IMR-90 (cell line): ENCODE results near the gene CNTN4. TPM values are rescaled to one million over a fixed set of nuclear protein-coding genes. Genes with fewer than 3 reads are reported as not detected.

ENCODE experiments used
- ATAC-seq: fragments of 200-7000 bp; cut with Tn5 transposase; 2 replicates; pipeline ENCODE4 v1.9.1; 2020; ENCODE audit warnings: low read depth, mild to moderate bottlenecking, moderate library complexity
- BruUV-seq: library from RNA; stranded (reverse); fragments of 400-500 nt; replicated peaks from 2 replicates; lab custom pipeline; 2021; lab: Mats Ljungman, UMichigan
- CTCF ChIA-PET: fragments of 300-600 bp; formaldehyde crosslinking; extraction: SDS; loops from one replicate; lab custom pipeline; 2021; ENCODE audit warnings: antibody characterized with exemption; lab: Yijun Ruan, JAX
- POLR2A ChIA-PET: fragments of 300-600 bp; sonication (Branson Sonifier 250); formaldehyde crosslinking; loops from one replicate; lab custom pipeline; 2022; ENCODE audit warnings: antibody characterized with exemption; ENCODE audit not compliant: unreplicated experiment; lab: Charles Lee
- DNase-seq: peaks from one replicate; pipeline ENCODE4 v3.0.0; 2013
- H2AFZ ChIP-seq: replicated peaks from 2 replicates; pipeline ENCODE3; 2013; ENCODE audit warnings: low read length, mild to moderate bottlenecking; ENCODE audit not compliant: poor library complexity
- H2AK5ac ChIP-seq: 2 replicates; pipeline ENCODE4 v1.6.1; 2013; ENCODE audit warnings: low read depth, low read length, inconsistent platforms
- H2AK9ac ChIP-seq: replicated peaks from 2 replicates; pipeline ENCODE3; 2013; ENCODE audit warnings: mild to moderate bottlenecking, low read depth, low read length, moderate library complexity; ENCODE audit not compliant: poor library complexity
- H2BK120ac ChIP-seq: 2 replicates; pipeline ENCODE4 v1.6.1; 2013; ENCODE audit warnings: low read depth, low read length, inconsistent platforms
- H2BK15ac ChIP-seq: 3 replicates; pipeline ENCODE4 v1.6.1; 2013; ENCODE audit warnings: low read depth, low read length, inconsistent platforms
- H2BK20ac ChIP-seq: 2 replicates; pipeline ENCODE4 v1.6.1; 2013; ENCODE audit warnings: low read depth, mild to moderate bottlenecking, inconsistent platforms, low read length, moderate library complexity
- H2BK5ac ChIP-seq: 2 replicates; pipeline ENCODE4 v1.6.1; 2013; ENCODE audit warnings: mild to moderate bottlenecking, low read depth, low read length, inconsistent platforms; ENCODE audit not compliant: poor library complexity, severe bottlenecking
- H3K14ac ChIP-seq: replicated peaks from 2 replicates; pipeline ENCODE4 v1.6.1; 2013; ENCODE audit warnings: low read depth, low read length, inconsistent platforms
- H3K18ac ChIP-seq: 2 replicates; pipeline ENCODE4 v1.6.1; 2013; ENCODE audit warnings: low read depth, low read length, control low read depth
- H3K23ac ChIP-seq: 2 replicates; pipeline ENCODE4 v1.6.1; 2013; ENCODE audit warnings: low read depth, low read length, inconsistent platforms
- H3K27ac ChIP-seq: 2 replicates; pipeline ENCODE4 v1.5.1; 2013; ENCODE audit warnings: mild to moderate bottlenecking, control low read depth, low read length; ENCODE audit not compliant: insufficient read depth
- H3K27me3 ChIP-seq: 2 replicates; pipeline ENCODE4 v1.6.1; 2013; ENCODE audit warnings: low read length; ENCODE audit not compliant: control insufficient read depth, insufficient read depth
- H3K36me3 ChIP-seq: 2 replicates; pipeline ENCODE4 v1.6.1; 2013; ENCODE audit warnings: low read length, mixed read lengths; ENCODE audit not compliant: control insufficient read depth, insufficient read depth
- H3K4ac ChIP-seq: 2 replicates; pipeline ENCODE4 v1.6.1; 2013; ENCODE audit warnings: low read depth, low read length, inconsistent platforms
- H3K4me1 ChIP-seq: 2 replicates; pipeline ENCODE4 v1.6.1; 2013; ENCODE audit warnings: low read length, mixed read lengths; ENCODE audit not compliant: control insufficient read depth, insufficient read depth
- H3K4me2 ChIP-seq: 2 replicates; pipeline ENCODE4 v1.6.1; 2013; ENCODE audit warnings: low read depth, mild to moderate bottlenecking, control low read depth, low read length, moderate library complexity
- H3K4me3 ChIP-seq: 2 replicates; pipeline ENCODE4 v1.5.1; 2013; ENCODE audit warnings: low read depth, mild to moderate bottlenecking, control low read depth, low read length, moderate library complexity; ENCODE audit not compliant: insufficient read depth
- H3K56ac ChIP-seq: 2 replicates; pipeline ENCODE4 v1.6.1; 2013; ENCODE audit warnings: low read length, inconsistent platforms; ENCODE audit not compliant: insufficient read depth; ENCODE audit errors: extremely low read depth
- H3K79me1 ChIP-seq, 2 experiments: 2 replicates each; pipeline ENCODE4 v1.6.1; 2013; ENCODE audit warnings: low read length in 2 of 2, inconsistent platforms in 1 of 2, low read depth in 1 of 2
- H3K9ac ChIP-seq: 2 replicates; pipeline ENCODE4 v1.6.1; 2013; ENCODE audit warnings: low read depth, low read length, control low read depth
- H3K9me1 ChIP-seq: 2 replicates; pipeline ENCODE4 v1.6.1; 2013; ENCODE audit warnings: low read length, inconsistent platforms; ENCODE audit not compliant: insufficient read depth
- H3K9me3 ChIP-seq: 2 replicates; pipeline ENCODE4 v1.6.1; 2013; ENCODE audit warnings: low read length; ENCODE audit not compliant: control insufficient read depth, insufficient read depth
- H4K20me1 ChIP-seq: 2 replicates; pipeline ENCODE4 v1.6.1; 2013; ENCODE audit warnings: low read length, inconsistent platforms; ENCODE audit not compliant: insufficient read depth
- H4K5ac ChIP-seq: 2 replicates; pipeline ENCODE4 v1.6.1; 2013; ENCODE audit warnings: mild to moderate bottlenecking, low read depth, low read length, control low read depth
- H4K8ac ChIP-seq, 2 experiments: 2 replicates each; pipeline ENCODE4 v1.6.1; 2013; ENCODE audit warnings: low read depth in 2 of 2, low read length in 2 of 2, control low read depth in 1 of 2, inconsistent platforms in 1 of 2
- H4K91ac ChIP-seq: 2 replicates; pipeline ENCODE4 v1.6.1; 2013; ENCODE audit warnings: low read depth, low read length, inconsistent platforms; ENCODE audit not compliant: insufficient read depth
- BHLHE40 ChIP-seq: fragments of 150-350 bp; IDR thresholded peaks from 2 replicates; pipeline ENCODE4 v1.6.1; 2016; ENCODE audit warnings: mild to moderate bottlenecking, low read depth, low read length
- SMC3 ChIP-seq: fragments of 150-350 bp; IDR thresholded peaks from 2 replicates; pipeline ENCODE4 v1.6.1; 2016; ENCODE audit warnings: low read depth, mild to moderate bottlenecking, antibody characterized with exemption, low read length, moderate library complexity
- WGBS, 2 experiments: methylation state at CpG; one replicate each; pipeline versions ENCODE4 v1.1.5 to v1.1.7; 2013; ENCODE audit warnings: missing lambda C conversion rate in 2 of 2; ENCODE audit not compliant: insufficient read length in 1 of 2; ENCODE audit errors: extremely low coverage in 2 of 2; 5-methylcytosine and 5-hydroxymethylcytosine counted together
- dilution Hi-C: fragments of 300-500 bp; cut with HindIII; formaldehyde crosslinking; loops from one replicate; pipeline ENCODE4 v1.14.3; 2018; ENCODE audit warnings: low sequenced_read_pairs; ENCODE audit not compliant: unreplicated experiment
- in situ Hi-C: fragments of 300-500 bp; cut with MboI; formaldehyde crosslinking; loops from 3 replicates; pipeline ENCODE4 v1.14.3; 2019; ENCODE audit warnings: low sequenced_read_pairs, inconsistent platforms, mixed read lengths
- intact Hi-C: fragments of 100-400 bp; cut with micrococcal nuclease; formaldehyde crosslinking; loops from 2 replicates; pipeline ENCODE4 v1.10.0; 2022
- polyA plus RNA-seq, 3 experiments: library from polyadenylated mRNA; depleted of rRNA; stranded (reverse); fragments of >200 nt; gene quantifications; 2 replicates each; pipeline ENCODE4 v1.2.3, GENCODE V29; 2012; ENCODE audit warnings: low replicate concordance in 1 of 3
- total RNA-seq: library from RNA; depleted of rRNA; stranded (reverse); fragments of >200 nt; gene quantifications from 2 replicates; pipeline ENCODE4 v1.2.3, GENCODE V29; 2012

The CNTN4 gene
- total and polyA plus RNA-seq, 2 of the 4 experiments (the other 2 are of a cell fraction) = under 0.01 TPM; not detected in 1

DNA sequence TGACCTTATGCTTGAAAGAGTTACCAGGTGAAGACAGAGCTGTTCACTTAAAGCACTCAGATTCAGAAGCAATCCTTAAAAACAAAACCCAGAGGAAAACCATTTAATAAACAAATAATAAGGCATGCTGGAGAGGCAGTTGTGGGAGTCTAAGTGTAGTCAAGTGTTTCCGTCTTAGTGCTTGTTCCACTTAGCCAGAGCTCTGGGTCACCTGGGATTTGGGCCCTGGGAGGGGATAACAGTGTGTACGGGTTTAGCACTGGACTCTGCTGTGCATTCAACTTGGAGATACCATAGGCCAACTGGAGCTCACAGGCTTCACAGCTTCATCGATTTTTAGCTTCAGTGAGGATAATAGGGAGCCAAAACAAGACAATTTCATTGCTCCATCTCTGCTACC lies 444.6 kb downstream of the CNTN4 start:
- Histone ChIP-seq H2BK5ac (no peak overlapping the region), H4K20me1 (no peaks in the 10 kb centered on the region), H2BK120ac (no peak overlapping the region), H3K18ac (no peak overlapping the region), H2AFZ (no peak overlapping the region), H3K27ac (no peak overlapping the region), H2BK15ac (no peak overlapping the region), H3K14ac (no peak overlapping the region), H3K9ac (no peak overlapping the region), H2AK9ac (no peak overlapping the region), H3K27me3 (no peaks in the 10 kb centered on the region), H4K8ac (no peak overlapping the region), H2AK5ac (no peak overlapping the region), H3K4me3 (no peak overlapping the region), H2BK20ac (no peak overlapping the region), H3K56ac (no peak overlapping the region), H4K91ac (no peak overlapping the region), H3K9me3 (peaks cover 3% of the 10 kb centered on the region), H3K23ac (no peak overlapping the region), H3K4me2 (no peak overlapping the region), H3K79me1 (no peaks in the 10 kb centered on the region), H3K9me1 (no peaks in the 10 kb centered on the region), H3K4ac (no peak overlapping the region), H3K4me1 (no peaks in the 10 kb centered on the region), H4K5ac (no peak overlapping the region), H3K36me3 (no peaks in the 10 kb centered on the region)
- BruUV-seq = no TSS peak
- DNase-seq = no peak
- WGBS, 2 experiments = no CpG with 5 or more reads among the region's 3 CpGs
- ChIA-PET CTCF (no interaction called here), POLR2A (no interaction called here)
- in situ Hi-C loops (no loop called here), dilution Hi-C loops (no loop called here), intact Hi-C loops (no loop called here)
- no peak for ATAC-seq
- TF ChIP-seq BHLHE40 (no peak), SMC3 (no peak)
